GM18519 (cell line): ENCODE measurements around the gene GUCA2A.
"Not testable (repeated sequence)": the region's sequence is repeated elsewhere in the genome, so short reads cannot be mapped to it uniquely, and the experiment has no call there.

Experiments
- ATAC-seq: cut with Tn5 transposase; IDR thresholded peaks from one replicate; pipeline ENCODE4 v1.9.1; 2021; ENCODE audit warnings: mild to moderate bottlenecking, moderate library complexity; ENCODE audit not compliant: unreplicated experiment, low FRiP score

Gene GUCA2A, protein sequence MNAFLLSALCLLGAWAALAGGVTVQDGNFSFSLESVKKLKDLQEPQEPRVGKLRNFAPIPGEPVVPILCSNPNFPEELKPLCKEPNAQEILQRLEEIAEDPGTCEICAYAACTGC

DNA sequence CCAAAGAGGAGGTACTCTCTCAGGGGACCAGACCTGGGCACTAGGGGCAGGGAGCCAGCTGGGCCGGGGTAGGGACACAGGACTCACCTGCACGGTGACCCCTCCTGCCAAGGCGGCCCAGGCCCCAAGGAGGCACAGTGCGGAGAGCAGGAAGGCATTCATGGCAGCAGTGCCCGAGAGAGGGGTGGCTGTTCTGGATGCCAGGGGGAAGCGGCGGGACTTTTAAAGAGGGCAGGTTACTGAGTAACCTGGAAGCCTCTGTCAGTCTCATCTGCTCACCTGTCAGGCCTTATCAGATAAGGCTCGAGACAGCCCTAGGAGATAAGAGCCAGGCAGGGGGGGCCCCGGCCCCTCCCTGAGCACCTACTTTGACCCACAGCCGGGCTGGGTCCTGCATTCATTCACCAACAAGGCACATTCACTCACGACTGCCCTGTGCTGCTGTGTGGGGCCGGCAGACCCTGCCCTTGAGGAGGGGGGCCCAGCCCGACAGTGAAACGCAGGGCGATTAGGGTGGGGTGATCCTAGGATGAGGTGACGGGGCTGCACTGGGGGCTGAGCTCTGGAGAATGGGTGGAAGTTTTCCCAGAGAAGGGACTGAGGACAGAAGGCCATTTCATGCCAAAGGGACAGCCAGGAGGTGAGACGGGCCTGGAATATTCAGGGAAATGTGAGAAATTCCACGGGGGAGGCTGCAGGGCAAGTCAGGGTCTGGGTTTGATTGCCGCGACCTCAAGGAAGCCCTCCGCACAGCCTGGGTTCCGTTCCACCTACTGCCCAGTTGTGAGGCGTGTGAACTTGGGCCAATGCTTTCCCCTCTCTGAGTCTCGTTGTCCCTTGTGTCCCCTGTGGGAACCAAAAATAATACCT is at the start of gene GUCA2A:
Gene GUCA2A (minus strand): TSS at position 195 of the 870 bp plus-strand sequence. CDS start 33 bp downstream, at position 162.
- ATAC-seq = no peak

DNA sequence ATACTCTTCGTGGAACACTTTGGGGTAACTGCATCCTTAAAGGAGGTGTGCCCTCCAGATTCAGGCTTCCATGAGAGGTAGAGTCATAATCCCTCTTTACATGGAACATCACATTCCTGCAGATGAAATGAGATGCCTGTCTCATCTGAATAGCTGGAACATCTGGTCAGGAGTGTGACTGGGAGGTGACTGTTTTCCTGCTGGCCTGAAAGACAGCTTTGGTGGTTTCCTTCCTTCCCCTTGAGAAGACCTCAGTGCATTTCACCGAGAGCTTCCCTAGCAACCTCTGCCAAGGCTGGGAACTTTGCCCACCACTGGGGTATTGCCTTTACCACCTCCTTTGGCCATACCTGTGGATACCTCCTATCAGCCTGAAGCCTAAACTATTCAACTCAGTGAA is 46.7 kb upstream of the GUCA2A start:
- ATAC-seq = no peak

DNA sequence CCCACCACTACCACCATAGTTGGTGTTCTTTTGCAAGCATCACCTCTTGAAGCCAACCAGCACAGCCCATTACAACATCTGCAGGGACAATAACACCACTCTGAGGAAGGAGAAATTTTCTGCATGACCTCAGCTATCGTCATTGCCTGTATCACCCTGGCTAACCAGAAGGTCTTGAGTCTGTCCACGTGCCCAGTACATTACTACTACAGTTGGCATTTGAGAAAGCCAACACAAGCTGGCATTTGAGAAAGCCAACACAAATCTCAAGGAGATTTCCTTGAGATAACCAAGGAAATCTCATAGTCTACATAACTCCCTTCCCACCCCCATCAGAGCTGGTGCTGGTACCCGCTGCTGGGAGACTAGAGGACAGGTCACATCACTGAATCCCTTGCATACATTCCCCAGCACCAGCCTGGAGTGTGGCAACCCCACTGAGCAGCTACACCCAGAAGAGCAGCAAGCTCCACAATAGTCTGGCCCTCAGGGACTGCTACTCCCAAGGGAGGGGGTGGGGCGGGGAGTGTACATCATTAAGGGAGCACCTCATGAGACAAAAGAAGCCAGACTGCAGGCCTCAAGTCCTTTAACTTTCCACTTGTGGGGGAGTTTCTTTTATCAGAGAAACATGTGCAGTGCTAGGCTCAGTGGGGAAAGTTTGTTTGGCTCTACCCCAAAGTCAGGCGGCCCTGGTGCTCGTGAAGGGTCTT is 46.0 kb upstream of the GUCA2A start:
- no peak for ATAC-seq

DNA sequence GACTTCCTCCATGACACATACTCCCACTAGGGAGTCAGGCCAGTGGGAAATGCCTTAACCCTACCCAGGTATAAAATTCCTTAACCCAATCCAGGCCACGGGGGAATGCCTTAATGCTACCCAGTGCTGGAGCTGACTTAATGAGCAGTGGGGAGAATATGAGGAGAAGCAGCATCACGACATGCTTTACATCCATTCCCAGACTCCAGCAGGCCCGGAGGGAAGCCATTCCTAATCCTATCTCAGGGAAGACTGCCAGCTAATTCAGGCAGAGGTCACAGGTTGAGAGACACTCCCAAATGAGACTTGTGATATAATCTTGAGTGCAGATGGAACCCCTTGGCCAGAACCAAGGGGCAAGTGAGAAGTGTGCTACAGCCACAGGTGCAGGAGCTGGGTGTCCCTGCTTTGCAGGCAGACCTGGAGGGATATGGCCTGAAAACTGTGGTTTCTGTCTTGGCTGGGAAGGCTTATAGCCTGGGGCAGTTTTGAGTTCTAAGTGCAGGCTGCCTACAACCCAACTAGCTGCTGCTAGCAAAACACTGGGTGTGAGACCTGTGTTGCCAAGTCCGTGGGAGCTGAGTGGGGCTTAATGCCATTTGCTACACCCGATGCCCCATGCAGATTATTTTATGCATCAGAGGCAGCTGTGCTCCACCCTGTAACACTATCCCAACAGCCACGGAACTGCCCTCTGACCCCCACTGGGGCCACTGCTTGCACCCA is 45.1 kb upstream of the GUCA2A start:
- no peak for ATAC-seq

DNA sequence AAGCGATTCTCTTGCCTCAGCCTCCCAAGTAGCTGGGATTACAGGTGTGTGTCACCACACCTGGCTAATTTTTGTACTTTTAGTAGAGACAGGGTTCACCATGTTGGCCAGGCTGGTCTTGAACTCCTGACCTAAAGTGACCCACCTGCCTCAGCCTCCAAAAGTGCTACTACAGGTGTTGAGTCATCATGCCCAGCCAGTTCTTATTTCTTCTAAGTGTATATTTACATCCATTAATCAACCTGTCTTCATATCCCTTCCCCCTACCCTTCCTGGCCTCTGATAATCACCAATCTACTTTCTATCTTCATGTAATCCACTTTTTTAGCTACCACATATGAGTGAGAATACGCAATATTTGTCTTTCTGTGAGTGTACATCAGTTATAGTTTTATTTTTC is 42.4 kb upstream of the GUCA2A start:
- not testable (repeated sequence) for ATAC-seq

DNA sequence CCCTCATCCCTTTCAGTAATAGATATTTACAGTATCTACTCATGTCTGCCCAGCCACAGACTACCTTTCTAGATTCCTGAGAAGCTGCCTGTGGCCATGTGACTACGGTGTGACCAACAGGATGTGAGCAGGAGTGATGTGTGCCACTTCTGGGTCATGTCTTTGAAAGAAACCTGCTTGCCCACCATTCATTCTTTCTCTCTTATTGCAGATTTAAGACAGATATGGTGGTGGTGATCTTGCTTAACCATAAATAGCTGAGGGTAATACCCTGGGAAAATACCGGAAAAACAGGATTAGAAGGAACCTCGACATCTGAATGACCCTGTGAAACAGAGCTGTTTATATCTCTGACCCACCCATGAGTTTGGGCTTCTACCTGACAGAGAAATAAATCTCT is 41.6 kb upstream of the GUCA2A start:
- ATAC-seq = no peak

DNA sequence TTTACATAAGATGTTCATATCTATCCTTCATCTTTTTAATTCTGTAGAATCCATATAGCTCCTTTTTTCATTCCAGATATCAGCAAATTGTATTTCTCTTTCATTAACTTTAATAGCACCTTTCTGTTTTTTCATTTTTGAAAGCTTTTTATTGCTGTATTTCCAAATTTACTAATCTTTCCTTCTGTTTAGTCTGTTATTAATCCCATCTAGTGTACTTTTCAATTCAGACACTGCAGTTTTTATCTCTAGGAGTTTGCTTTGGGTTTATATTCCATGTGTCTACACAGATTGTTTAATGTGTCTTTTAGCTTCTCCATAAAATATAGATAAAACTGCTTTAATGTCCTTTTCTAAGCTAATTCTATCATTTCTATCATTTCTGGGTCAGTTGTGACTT is 37.4 kb upstream of the GUCA2A start:
- no peak for ATAC-seq

DNA sequence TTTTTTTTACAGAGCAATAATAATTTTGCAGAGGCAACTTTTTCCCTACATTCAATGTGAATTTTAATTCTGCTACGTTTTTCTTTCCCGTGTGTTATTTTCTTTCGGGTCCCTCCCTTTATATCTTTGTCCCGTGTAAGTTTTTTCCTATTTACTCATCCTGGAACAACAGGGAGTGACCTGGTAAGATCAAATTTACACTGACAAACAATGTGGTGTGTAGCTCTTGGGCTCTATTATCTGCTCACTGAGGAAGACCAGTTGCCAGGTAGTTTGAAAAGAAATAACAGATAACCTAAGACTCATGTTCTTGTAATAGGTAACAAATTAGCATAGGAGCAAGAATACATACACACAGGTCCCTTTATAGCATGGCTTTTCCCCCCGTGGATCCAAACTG is 33.7 kb upstream of the GUCA2A start:
- no peak for ATAC-seq

DNA sequence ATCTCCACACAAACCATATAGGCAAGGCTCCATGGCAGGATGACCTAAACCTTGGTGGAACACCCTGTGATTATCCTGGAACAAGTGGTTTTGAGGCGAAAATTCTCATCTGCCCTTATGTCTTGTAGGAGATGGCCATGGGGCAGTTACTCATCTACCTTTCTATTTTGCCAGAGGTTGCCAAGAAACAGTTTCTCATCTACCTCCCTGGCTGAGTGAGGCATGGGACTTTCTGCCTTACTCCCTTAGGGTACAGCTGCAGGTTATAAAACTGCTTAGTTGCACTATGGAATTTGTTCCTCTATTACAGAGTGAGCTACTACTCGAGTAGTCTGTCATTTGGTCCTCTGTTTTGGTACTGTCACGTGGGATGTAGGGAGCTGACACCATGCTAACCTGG is 31.3 kb upstream of the GUCA2A start:
- no peak for ATAC-seq

DNA sequence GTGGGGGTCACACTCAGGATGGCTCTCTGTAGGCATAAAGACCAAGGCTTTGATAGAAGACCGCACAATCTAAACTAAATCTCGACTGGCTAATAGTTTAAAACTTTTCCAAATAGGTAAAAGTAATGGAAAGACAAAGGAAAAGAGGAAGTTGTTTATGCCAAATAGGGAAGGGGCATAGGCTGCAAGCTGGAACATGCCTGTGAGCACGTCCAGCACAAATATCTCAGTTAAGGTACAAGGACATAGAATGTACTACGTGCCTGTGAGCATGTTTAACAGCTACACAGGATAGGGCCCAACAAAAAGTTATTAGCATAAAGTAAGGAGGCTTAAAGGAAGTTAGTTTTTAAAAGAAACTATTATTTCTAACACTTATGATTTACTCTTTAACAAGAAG is 27.6 kb upstream of the GUCA2A start:
- no peak for ATAC-seq

DNA sequence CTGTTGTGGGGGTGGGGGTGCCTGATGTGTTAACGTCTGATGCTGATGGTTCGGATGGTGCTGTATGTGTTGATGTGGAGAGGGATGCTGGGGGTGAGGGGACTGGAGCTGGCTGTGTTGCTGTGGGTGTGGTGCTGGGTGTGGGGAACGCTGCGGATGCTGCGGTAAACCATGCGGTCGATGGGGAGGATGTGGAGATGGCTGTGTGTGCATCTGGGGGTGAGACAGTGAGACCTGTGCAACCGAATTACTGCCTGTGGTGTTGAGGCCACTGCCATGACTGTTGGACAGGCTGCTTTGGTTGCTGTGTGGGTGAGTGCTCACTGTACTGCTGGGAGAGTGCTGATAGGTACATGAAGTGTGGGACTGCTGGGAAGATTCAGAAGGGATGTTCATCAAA is 26.8 kb upstream of the GUCA2A start:
- ATAC-seq = no peak

DNA sequence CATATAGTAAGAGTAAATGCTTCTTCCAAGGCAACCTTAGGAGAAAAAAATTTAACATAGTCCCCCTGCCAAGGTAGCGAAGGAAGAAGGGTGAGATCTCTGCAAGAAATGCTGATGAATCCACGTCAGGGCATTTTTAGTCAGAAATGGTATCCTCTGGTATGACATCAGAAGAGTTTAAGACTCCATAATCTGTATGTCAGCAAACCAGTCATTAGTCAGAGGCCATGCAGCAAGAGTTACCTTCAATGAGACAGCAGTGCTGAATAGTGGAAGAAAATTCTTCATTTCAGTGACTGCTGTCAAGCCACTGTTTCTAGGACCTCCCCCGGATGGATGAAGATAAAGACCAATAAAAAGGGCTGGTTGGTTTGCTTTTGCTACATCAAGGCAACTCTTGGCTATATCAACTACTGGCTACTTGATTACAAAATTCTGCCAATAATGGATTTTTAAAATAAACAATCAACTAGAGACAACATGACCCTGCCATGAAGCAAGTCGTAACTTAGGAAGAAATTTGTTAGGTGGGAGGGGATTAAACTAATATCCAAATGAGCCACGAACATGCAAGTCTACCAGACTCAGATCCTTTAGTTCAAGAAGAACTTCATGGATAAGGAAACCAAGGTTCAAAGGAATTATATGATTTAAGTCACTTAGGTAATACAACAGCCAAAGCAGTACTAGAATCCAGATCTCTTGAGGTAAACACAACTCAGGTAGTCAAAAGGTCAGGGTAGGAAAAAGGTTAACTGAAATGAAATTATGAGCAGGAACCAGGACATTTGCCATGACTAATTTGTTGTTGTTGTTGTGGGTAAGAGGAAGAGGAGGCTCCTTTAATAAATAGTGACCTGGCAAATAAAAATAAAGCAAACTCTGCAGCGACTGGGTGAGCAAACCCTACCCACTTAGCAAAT is 25.6 kb upstream of the GUCA2A start:
- ATAC-seq = no peak

DNA sequence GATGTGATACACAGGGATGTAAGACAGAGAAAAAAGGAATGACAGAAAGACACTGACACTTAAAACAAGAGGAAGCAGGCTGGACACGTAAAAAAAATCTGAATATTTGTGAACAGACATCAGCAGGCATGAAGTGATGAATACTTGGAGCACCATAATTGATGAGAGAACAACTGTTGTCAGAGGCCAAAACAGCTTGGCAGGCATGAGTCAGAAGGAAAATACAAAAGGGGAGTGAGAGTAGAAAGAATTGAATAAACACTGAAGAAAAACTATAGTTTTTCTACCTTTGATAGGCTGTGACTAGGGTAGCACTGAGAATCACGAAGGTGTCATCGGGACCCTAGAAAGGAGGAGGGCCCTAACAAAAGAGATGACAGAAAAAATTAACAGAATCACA is 21.6 kb upstream of the GUCA2A start:
- no peak for ATAC-seq

DNA sequence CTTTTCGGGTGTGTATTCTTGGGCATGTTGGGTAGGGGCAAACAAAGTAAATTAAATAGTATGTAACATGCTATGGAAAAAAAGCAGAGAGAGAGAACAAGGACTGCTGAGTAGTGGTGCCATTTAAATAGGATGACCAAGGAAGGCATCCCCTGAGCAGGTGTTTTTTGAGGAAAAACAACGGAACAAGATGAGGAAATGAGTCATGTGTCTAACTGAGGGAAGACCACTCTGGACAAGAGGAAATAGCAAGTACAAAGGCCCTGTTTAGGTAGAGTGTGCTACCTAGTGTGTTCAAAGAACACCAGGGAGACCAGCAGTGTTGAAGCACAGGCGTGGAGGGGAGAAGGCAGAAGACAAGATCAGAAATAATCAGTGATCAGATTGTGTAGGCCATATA is 20.1 kb upstream of the GUCA2A start:
- ATAC-seq = no peak

DNA sequence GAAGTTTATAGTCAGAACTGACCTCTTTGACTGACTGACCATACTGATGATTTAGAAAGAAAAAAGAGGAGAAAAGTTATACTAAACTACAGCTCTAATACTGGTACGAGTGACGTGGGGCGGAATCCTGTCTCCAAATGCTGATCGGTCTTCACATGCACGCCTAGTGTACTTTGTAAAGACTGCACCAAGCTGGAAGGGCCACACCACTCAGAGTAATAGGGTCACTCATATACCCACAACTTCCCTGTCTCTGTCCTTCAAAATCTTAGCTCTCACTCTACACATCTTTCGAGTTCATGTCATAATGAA is 19.4 kb upstream of the GUCA2A start:
- no peak for ATAC-seq

DNA sequence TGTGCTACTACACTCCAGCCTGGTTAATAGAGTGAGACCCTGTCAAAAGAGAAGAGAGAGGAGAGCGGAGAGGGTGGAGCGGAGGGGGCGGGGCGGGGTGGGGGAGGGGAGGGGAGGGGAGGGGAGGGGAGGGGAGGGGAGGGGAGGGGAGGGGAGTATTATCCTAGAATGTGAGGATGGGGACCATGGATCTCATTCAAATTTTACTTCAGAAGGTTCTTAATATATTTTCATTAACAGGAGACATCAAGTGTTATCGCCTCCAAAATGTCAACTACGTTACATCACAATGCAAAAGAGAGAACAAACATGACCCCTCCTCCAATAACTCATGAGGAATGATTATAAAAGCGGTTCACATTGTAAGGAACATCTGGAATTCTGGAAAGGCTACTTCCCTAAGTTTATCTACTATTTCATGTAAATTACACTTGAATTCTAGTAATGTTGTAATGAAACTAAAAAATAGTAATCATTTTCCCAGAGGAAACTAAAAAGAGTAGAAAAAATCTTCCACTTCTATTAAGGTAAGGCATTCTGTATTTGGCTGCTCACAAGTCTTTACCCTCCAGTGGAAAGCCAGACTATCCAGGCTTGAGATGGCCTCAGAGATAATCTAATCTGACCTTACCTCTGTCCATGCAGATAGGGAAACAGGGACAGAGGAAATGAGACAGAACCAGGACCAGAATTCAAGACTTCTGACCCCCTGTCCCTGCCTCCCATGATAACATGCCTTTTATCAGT is 18.8 kb upstream of the GUCA2A start:
- ATAC-seq = no peak

DNA sequence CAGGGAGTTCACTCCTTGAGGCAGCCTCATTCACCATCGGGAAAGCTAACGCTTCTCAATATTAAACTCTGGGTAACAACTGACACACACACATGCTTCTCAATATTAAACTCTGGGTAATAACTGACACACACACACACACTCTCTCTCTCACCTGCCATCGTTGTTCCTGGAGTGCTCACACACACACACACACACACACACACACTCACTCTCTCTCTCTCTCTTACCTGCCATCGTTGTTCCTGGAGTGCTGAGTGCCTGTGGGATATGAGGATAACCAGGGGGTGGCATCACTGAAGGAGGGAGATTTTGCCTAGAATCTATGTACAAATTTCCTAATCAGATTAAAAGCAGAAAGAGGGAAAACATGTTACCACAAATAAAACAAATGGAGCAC is 17.1 kb upstream of the GUCA2A start:
- no peak for ATAC-seq

DNA sequence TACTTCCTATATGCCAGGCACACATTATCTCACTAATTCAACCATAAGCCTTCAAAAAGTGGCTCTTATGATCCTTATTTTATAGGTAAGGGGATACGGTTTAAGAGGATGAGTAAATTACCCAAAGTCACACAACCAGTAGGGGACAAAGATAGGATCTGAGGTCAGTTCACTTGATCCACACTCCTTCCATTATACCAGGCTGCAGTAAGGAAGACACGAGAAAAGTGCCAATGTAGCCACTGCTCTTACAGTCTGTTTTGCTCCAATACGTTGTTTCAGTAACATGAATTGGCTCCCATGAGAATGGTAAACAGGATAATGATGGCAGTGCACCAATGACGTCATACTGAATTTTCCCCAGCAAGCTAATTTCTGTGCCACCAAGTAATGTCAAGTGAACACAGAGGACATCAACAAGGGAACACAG is 15.4 kb upstream of the GUCA2A start:
- no peak for ATAC-seq

DNA sequence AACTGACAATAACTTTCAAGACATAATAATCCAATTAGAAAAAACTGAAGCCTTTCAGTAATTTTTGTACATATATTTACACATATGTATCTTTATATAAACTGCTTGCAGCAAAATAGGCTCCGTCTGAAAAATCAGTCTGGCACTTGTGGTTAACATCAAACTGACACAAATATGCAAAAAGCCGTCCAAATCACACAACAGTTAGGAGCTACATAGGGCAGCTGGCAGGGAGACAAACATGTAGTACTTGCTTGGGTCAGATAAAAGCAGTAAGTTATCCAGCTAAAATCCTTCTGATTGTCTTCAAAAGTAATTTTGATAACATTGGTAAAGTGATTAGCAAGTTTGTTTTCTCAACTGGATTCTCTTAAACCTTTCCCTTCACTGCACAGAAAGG is 14.7 kb upstream of the GUCA2A start:
- no peak for ATAC-seq
